Heart right ventricle (tissue), 16 donors: ENCODE data around the gene GPSM3. TPM values are rescaled to one million over a fixed set of nuclear protein-coding genes. Genes with fewer than 3 reads are reported as not detected.
A peak's percentile ranks its signal among the peaks of the same experiment; 100 is the strongest.

Experiments used
- ATAC-seq, 8 donors: fragments of 200-7000 bp; cut with Tn5 transposase; one replicate each; pipeline ENCODE4 v1.9.1; 2020; ENCODE audit warnings: mild to moderate bottlenecking in 8 of 8, moderate library complexity in 8 of 8, moderate number of reproducible peaks in 1 of 8
- DNase-seq, 2 donors: peaks; one replicate each; pipeline ENCODE4 v3.0.0-alpha.2; 2020
- H3K27ac ChIP-seq, 10 donors: fragments of 200-600 bp; sonication (generic) in 2 of 10; one replicate each; pipeline versions ENCODE4 v1.5.0 to v1.8.0; 2020 to 2022; ENCODE audit warnings: mild to moderate bottlenecking in 3 of 10
- H3K27me3 ChIP-seq, 7 donors: fragments of 200-600 bp; one replicate each; pipeline ENCODE4 v1.8.0; 2021 to 2022; ENCODE audit warnings: mild to moderate bottlenecking in 2 of 7
- H3K36me3 ChIP-seq, 9 donors: fragments of 200-600 bp; sonication (generic) in 1 of 9; one replicate each; pipeline versions ENCODE4 v1.5.0 to v1.8.0; 2020 to 2022; ENCODE audit warnings: mild to moderate bottlenecking in 2 of 9
- H3K4me1 ChIP-seq, 9 donors: fragments of 200-600 bp; sonication (generic) in 1 of 9; one replicate each; pipeline versions ENCODE4 v1.5.0 to v1.8.0; 2020 to 2022; ENCODE audit warnings: mild to moderate bottlenecking in 4 of 9
- H3K4me3 ChIP-seq, 10 donors: fragments of 200-600 bp; sonication (generic) in 2 of 10; one replicate each; pipeline versions ENCODE4 v1.5.0 to v1.8.0; 2020 to 2022; ENCODE audit warnings: mild to moderate bottlenecking in 7 of 10, moderate library complexity in 2 of 10
- H3K9me3 ChIP-seq, 11 donors: fragments of 200-600 bp in 10 of 11; sonication (generic) in 2 of 11; one replicate each; pipeline versions ENCODE4 v1.5.0 to v1.8.0; 2013 to 2022; ENCODE audit warnings: mild to moderate bottlenecking in 2 of 11, control low read depth in 1 of 11, moderate library complexity in 1 of 11
- CTCF ChIP-seq, 9 donors: fragments of 200-600 bp; sonication (generic) in 2 of 9; IDR thresholded peaks; one replicate each; pipeline versions ENCODE4 v1.5.0 to v1.8.0; 2021 to 2022; ENCODE audit warnings: antibody characterized with exemption in 9 of 9, mild to moderate bottlenecking in 5 of 9, moderate library complexity in 1 of 9
- WGBS, 2 donors: extraction: QIAGEN DNeasy Blood & Tissue Kit; methylation state at CpG; one replicate each; pipeline ENCODE4 v1.1.7; 2013; ENCODE audit warnings: inconsistent platforms in 1 of 2; 5-methylcytosine and 5-hydroxymethylcytosine counted together
- intact Hi-C, 10 donors: fragments of 100-400 bp; cut with DNase I; formaldehyde crosslinking; loops; one replicate each; pipeline versions ENCODE4 v1.11.1 to v1.14.2; 2022
- polyA plus RNA-seq, 2 donors: library from polyadenylated mRNA; stranded (reverse); fragments of 200-250 nt; gene quantifications; one replicate each; pipeline ENCODE4 v1.2.3, GENCODE V29; 2013
- total RNA-seq, 10 donors: library from RNA; stranded (reverse); fragmentation: NEBNext Ultra II Directional in 3 of 10; extraction: Animal tissue kit (Norgen Biotek cat#: 25700) in 3 of 10; gene quantifications; one replicate each; pipeline versions ENCODE4 v1.2.1 to v1.2.4, GENCODE V29; 2021 to 2023
- donor health status: Arrhythmogenic right ventricular cardiomyopathy.
- donor health status: ischemic (EF 13 %, LVEDD 7.1; RV severe dilation, severe dysfunction).
- donor health status: healthy with polysubstance abuse.
- donor health status: DM: no; HTN: yes; CAD: no.
- donor health status: DM: no; HTN: no; CAD: no.
- donor health status: ischemic (EF 25% LVEDD 6.9; RV normal size, moderate dysfunction).
- donor health status: ischemic (EF 25% LVEDD 5.7; RV mildly dilated, moderate dysfunction).
- donor health status: healthy.
- donor health status: DM: yes; HTN: yes; CAD: no.
- donor health status: Ischemic cardiomyopathy.
- donor health status: ischemic (EF 35%, LVEDD 5.7; RV mildly dilated, moderate dysfunction).
- donor health status: nonischemic (EF 11% LVEDD 7.7; RV severe dilation, severe dysfunction).
- donor health status: DM: yes; HTN: yes; CAD: no.
- donor health status: PGD.
- donor health status: ischemic (EF 29% LVEDD 5.4; RV normal size, mild dysfunction).
- donor health status: nonischemic (EF 23%, LVEDD 6.1; RV moderate dilation, normal function).

The GPSM3 gene
- total and polyA plus RNA-seq, 12 donors, result 2.4 to 28.0 (median 4.6) TPM

- DNase-seq, result no peak
- Histone ChIP-seq H3K36me3 (peaks cover 0 to 97% (median 5%) of the 10 kb centered on the region in 9 donors), H3K9me3 (no peaks in the 10 kb centered on the region), H3K4me1 (peaks cover 0 to 9% (median 0%) of the 10 kb centered on the region in 9 donors), H3K27ac (no peak overlapping the region), H3K4me3 (no peak overlapping the region), H3K27me3 (peaks cover 0 to 10% (median 0%) of the 10 kb centered on the region in 7 donors)
- intact Hi-C loops, result no loop called here
- no peak for TF ChIP-seq CTCF (IDR thresholded peaks at IDR 0.05)
- WGBS, 2 donors, result 83 to 86% methylated on average over 9 of the region's 9 CpGs
- no peak for ATAC-seq
Measured at GRCh38 chr6:32203426-32204267, 11.2 kb upstream of the GPSM3 start.

- DNase-seq (no peak), ATAC-seq (no peak)
- Histone ChIP-seq H3K36me3 (peaks cover 0 to 94% (median 5%) of the 10 kb centered on the region in 9 donors), H3K27ac (no peak overlapping the region), H3K4me3 (no peak overlapping the region), H3K4me1 (peaks cover 2 to 17% (median 6%) of the 10 kb centered on the region in 9 donors), H3K9me3 (no peaks in the 10 kb centered on the region), H3K27me3 (peaks cover 0 to 10% (median 0%) of the 10 kb centered on the region in 7 donors)
- TF ChIP-seq CTCF (IDR thresholded peaks at IDR 0.05), result no peak
- intact Hi-C loops, result no loop called here
- 88 to 89% methylated on average over 9 of the region's 9 CpGs for WGBS, 2 donors
Measured at GRCh38 chr6:32202186-32202585, 9.7 kb upstream of the GPSM3 start.

DNA sequence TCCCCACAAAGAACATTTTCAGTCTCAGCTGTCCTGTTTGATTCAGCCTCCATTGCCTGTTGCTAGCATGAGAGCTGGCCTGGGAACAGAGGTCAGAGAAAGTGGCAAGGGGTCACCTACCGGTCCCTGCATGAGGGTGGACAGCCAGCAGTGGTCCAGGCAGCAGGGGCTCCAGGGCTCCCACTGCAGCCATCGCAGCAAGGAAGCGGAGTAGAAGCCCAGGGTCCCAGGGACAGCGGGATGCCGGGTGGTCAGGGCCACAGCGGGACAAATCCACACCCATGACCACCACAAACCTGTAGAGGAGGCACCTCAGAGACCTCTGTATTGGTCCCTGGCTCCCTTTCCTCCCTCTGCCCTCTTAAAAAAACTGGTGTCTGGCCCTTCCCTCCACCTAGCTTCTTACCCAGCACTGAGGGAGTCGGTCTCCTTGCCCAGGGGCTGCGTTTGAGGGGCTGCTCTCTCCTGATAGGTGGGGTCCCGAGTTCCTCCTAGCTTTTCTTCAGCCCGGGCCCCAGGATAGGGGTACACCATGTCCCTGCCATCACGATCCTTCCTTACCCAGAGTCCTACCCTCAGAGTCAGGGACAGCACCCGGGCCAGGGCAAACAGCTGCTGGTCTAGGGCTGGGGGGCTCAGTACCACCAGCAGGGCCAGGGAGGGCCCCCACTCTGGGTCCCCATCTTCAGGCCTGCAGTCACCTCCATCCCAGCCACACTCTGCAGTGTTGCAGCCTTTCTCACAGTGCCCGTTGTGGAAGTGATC lies 8.4 kb upstream of the GPSM3 start:
- H3K4me1 ChIP-seq, result peaks cover 6 to 29% (median 14%) of the 10 kb centered on the region in 9 donors
- peaks cover 0 to 87% (median 5%) of the 10 kb centered on the region in 9 donors for H3K36me3 ChIP-seq
- TF ChIP-seq CTCF (IDR thresholded peaks at IDR 0.05), result no peak
- peaks cover 0 to 10% (median 0%) of the 10 kb centered on the region in 7 donors for H3K27me3 ChIP-seq
- no peak for ATAC-seq
- DNase-seq, result no peak
- 91% methylated on average over 13 of the region's 13 CpGs for WGBS, 2 donors
- H3K27ac ChIP-seq, result no peak overlapping the region
- no peaks in the 10 kb centered on the region for H3K9me3 ChIP-seq
- intact Hi-C loops, result no loop called here
- no peak overlapping the region for H3K4me3 ChIP-seq

DNA sequence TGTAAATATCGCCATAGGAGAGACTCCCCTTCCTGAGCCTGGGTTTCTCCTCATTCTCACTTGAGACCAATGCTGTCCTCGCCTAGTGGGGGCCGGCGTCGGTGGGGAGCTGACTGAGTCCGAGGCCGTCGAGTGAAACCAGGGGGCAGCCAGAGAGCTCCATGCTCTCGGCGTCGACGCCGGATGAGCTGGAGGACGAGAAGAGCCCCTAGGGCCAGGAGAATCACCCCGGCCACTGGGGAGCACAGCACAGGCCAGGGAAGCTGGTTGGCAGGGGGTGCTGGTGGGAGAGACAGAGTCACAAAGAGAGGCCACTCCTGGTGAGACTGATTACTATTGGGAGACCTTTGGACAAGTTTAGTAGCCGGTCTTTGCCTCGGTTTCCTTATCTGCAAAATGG lies 6.4 kb upstream of the GPSM3 start:
- WGBS, 2 donors, result 77 to 85% methylated on average over 17 of the region's 17 CpGs
- no peak for DNase-seq
- peaks cover 6 to 41% (median 26%) of the 10 kb centered on the region in 9 donors for H3K4me1 ChIP-seq

More for the DNA sequence above, 6.4 kb upstream of the GPSM3 start:
- Histone ChIP-seq H3K27me3 (peaks cover 0 to 10% (median 0%) of the 10 kb centered on the region in 7 donors), H3K9me3 (no peaks in the 10 kb centered on the region), H3K27ac (peak overlapping the region in 5 of 10 donors; percentile 98 to 100 (median 100)), H3K36me3 (peaks cover 0 to 77% (median 5%) of the 10 kb centered on the region in 9 donors), H3K4me3 (no peak overlapping the region)
- no peak for TF ChIP-seq CTCF (IDR thresholded peaks at IDR 0.05)
- ATAC-seq, result no peak
- intact Hi-C loops, result loop anchor here in 2 of 10 donors (5.0 kb wide), 2 partner anchors 43 to 773 kb away; no protein-coding TSS in a partner anchor
